Skeletal muscle tissue (tissue), 4 donors: Measurements from ENCODE around the gene ESRRG. TPM values are rescaled to one million over a fixed set of nuclear protein-coding genes. Genes with fewer than 3 reads are reported as not detected.

ENCODE experiments used
- H3K27ac ChIP-seq: one replicate; pipeline ENCODE4 v1.7.0; 2013; ENCODE audit warnings: mild to moderate bottlenecking, low read depth, low read length, inconsistent platforms
- H3K27me3 ChIP-seq, 3 donors: one replicate each; pipeline ENCODE4 v1.7.0; 2013; ENCODE audit warnings: low read length in 3 of 3; ENCODE audit not compliant: control insufficient read depth in 3 of 3, insufficient read depth in 3 of 3
- H3K36me3 ChIP-seq, 3 donors: one replicate each; pipeline ENCODE4 v1.7.0; 2013; ENCODE audit warnings: low read length in 3 of 3; ENCODE audit not compliant: control insufficient read depth in 3 of 3, insufficient read depth in 3 of 3
- H3K4me1 ChIP-seq, 3 donors: one replicate each; pipeline ENCODE4 v1.7.0; 2013; ENCODE audit warnings: low read length in 3 of 3, mild to moderate bottlenecking in 3 of 3; ENCODE audit not compliant: control insufficient read depth in 3 of 3, insufficient read depth in 3 of 3
- H3K4me3 ChIP-seq, 3 donors: one replicate each; pipeline ENCODE4 v1.7.0; 2013; ENCODE audit warnings: low read length in 3 of 3
- H3K9ac ChIP-seq, 3 donors: one replicate each; pipeline ENCODE4 v1.7.0; 2013; ENCODE audit warnings: low read length in 3 of 3, mild to moderate bottlenecking in 3 of 3, moderate library complexity in 2 of 3, low read depth in 1 of 3
- H3K9me3 ChIP-seq, 3 donors: one replicate each; pipeline ENCODE4 v1.7.0; 2013; ENCODE audit warnings: low read length in 3 of 3; ENCODE audit not compliant: control insufficient read depth in 3 of 3
- total RNA-seq: library from RNA; depleted of rRNA; stranded (reverse); fragments of >200 nt; gene quantifications from one replicate; pipeline ENCODE4 v1.2.3, GENCODE V29; 2014
- donor health status: Osteomylitis.

The ESRRG gene
- total RNA-seq, 1 donor from 2014 or later: 25.1 TPM

DNA sequence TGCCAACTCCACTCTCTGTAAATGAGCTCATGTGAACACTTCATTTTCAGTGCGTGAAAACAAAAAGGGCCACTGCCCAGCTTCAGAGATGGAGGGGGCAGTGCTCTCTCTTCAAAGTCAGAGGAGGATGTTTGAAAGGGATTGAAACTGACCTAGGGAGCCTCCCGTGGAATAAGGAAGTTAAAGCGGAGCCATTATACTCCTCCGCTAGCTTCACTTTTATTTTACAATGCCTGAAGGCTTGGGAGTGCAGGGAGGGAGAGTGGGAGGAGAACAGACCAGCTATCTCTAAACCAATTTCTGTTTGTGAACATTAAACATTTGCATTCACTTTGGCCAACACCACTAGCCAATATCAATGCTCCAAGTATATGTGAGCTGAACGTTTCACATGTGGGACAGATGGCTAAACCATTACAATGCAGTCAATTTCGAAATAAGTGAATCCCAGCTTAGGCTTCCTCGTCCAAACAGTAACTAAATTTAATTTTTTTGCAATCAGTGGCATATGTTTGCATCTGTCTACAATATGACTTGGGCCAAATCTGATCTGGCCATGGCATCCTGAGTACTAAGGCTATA, 126.9 kb downstream of the ESRRG start:
- Histone ChIP-seq H3K4me1 (no peaks in the 10 kb centered on the region), H3K27me3 (no peaks in the 10 kb centered on the region), H3K9ac (no peak overlapping the region), H3K36me3 (no peaks in the 10 kb centered on the region), H3K27ac (no peak overlapping the region), H3K9me3 (no peaks in the 10 kb centered on the region), H3K4me3 (no peak overlapping the region)

DNA sequence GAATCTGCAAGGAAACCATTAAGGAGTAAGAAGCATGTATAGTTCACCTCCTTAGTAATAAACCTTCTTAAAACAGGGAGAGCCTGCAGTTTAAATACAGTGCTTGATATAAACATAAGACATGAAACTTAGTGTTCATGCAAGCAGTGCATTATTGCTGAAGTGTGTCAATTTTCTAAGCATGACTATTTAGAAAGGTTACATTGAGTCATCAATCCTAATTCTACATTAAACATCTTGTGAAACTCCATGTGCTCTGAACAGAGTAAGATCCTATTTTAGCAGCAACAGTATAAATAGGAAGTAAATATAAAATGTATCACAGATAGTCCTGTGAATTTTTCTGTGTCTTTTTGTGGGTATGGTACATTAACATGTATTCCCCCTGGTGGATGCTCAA, 135.5 kb downstream of the ESRRG start:
- no peaks in the 10 kb centered on the region for H3K4me1 ChIP-seq
- H3K4me3 ChIP-seq: no peak overlapping the region
- H3K9ac ChIP-seq: no peak overlapping the region
- H3K27ac ChIP-seq: no peak overlapping the region
- no peaks in the 10 kb centered on the region for H3K9me3 ChIP-seq
- H3K27me3 ChIP-seq: no peaks in the 10 kb centered on the region
- no peaks in the 10 kb centered on the region for H3K36me3 ChIP-seq

DNA sequence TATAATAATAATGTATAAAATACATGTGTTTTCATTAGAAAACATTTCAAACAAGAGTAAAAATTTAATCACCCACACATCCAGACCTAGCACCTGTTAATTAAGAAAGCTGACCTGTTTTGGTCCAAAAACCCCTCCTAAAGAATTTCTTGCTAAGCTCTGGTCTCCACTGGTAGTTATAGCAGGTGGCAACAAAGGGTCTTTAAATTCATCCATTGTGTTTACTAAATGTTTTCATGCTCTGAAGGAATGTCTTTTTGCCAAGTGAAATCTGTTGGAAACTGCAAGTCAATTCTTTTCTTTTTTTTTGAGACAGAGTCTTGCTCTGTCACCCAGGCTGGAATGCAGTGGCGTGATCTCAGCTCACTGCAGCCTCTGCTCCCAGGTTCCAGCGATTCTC, 141.1 kb downstream of the ESRRG start:
- no peaks in the 10 kb centered on the region for H3K36me3 ChIP-seq
- no peaks in the 10 kb centered on the region for H3K4me1 ChIP-seq
- no peaks in the 10 kb centered on the region for H3K9me3 ChIP-seq
- H3K4me3 ChIP-seq: no peak overlapping the region
- no peaks in the 10 kb centered on the region for H3K27me3 ChIP-seq
- H3K27ac ChIP-seq: no peak overlapping the region
- H3K9ac ChIP-seq: no peak overlapping the region

DNA sequence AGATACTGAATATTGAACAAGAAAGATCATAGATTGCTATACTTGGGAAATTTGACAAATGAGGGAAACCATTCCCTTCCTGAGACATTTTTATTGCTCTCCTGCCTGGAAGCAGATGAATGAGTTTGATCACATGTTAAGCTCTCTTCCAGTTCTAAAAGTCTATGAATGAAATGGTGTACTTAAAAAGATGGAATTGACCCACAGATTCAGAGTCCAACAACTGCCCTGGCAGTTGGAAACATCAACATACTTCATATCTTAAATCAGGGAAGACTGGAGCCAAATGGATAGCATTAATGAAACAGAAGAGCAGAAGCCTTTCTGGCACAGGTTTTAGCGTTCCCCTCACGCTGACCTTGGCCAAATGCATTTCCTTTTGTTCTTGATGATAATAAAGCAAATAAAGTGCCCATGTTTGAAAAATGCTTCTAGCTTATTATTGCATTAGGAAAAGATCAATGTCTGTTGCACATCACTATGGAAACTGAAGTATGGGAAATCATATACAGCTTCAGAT, 142.6 kb downstream of the ESRRG start:
- Histone ChIP-seq H3K4me3 (no peak overlapping the region), H3K9ac (no peak overlapping the region), H3K27me3 (no peaks in the 10 kb centered on the region), H3K36me3 (no peaks in the 10 kb centered on the region), H3K27ac (no peak overlapping the region), H3K4me1 (no peaks in the 10 kb centered on the region), H3K9me3 (no peaks in the 10 kb centered on the region)

DNA sequence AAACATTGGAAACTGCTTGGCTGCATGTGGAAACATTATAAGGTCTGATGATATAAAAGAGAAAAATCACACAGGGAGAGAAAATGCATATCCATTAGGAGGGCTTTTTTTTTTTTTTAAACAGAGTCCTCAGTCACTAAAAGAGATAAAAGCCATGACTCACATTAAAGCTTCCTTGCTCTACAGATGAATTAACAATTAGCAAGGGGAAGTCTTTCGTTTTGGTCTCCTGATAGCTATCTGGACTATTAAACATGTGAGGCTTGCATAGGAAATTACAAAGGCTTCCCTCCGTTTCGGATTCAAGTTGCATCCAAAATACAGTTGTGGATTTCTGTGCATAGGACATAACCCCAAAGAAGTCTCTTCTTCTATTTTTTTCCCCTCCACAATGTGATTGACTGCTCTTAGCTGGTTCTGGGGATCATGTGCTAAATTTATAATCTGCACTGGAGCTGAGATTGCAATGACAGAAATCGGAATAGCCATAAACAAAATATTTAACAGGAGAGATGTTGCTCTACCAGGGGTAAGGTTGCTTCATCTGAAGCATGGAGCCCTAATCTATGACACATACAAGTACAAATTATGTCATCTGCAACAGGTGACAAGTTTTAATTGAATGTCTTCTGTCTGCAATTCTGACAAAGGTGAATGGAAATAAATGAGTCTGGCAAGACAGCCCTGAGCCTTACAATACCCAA, 146.8 kb downstream of the ESRRG start:
- no peaks in the 10 kb centered on the region for H3K9me3 ChIP-seq
- no peaks in the 10 kb centered on the region for H3K4me1 ChIP-seq
- no peak overlapping the region for H3K27ac ChIP-seq
- no peaks in the 10 kb centered on the region for H3K36me3 ChIP-seq
- H3K4me3 ChIP-seq: no peak overlapping the region
- H3K27me3 ChIP-seq: no peaks in the 10 kb centered on the region
- no peak overlapping the region for H3K9ac ChIP-seq

DNA sequence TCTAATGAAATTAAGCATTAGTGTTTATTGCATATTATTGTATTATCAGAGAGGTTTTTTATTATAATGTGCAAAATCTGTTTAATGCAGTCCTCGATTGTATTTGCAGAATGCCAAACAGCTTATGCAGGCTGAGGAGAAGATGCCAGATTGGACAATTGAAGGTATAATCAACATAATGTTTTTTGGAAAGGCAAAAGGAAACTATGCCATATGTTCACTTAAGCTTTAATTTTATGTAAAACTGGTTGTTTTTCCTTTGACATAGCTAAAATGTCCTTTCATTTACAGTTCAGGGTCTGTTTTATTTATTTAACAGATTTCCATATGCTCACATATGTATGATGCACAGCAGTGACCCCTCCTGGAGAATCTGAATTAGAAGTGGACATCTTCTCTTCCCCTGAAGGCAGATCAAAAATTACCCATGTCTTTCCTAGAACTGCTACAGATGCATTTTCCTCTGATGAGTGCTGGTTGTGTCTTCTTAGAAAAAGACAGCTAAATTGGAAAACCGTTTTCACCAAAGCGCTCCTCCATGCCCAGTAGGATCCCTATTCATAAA, 156.5 kb downstream of the ESRRG start:
- no peak overlapping the region for H3K9ac ChIP-seq
- H3K27ac ChIP-seq: no peak overlapping the region
- no peaks in the 10 kb centered on the region for H3K9me3 ChIP-seq
- no peak overlapping the region for H3K4me3 ChIP-seq
- no peaks in the 10 kb centered on the region for H3K4me1 ChIP-seq
- no peaks in the 10 kb centered on the region for H3K36me3 ChIP-seq
- no peaks in the 10 kb centered on the region for H3K27me3 ChIP-seq

DNA sequence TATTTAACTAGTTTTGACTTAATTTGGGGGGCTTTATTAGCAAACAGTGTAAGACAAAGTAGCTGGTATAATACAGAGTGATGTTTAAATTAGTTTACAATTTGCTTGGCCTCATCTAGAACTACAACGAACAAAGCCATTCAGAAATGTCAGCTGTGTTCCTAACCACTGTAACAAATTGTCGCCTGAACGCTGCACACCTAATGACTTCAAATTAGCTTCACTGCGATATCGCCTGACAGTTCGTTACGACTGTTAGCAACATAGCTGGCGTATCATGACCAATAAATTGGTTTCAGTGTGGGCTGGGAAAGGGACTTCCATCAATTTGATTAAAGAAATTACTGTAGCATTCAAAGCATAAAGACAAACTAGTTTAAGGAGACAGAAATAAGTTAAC, 160.1 kb downstream of the ESRRG start:
- Histone ChIP-seq H3K9ac (no peak overlapping the region), H3K27me3 (no peaks in the 10 kb centered on the region), H3K9me3 (no peaks in the 10 kb centered on the region), H3K36me3 (no peaks in the 10 kb centered on the region), H3K27ac (no peak overlapping the region), H3K4me3 (no peak overlapping the region), H3K4me1 (no peaks in the 10 kb centered on the region)

DNA sequence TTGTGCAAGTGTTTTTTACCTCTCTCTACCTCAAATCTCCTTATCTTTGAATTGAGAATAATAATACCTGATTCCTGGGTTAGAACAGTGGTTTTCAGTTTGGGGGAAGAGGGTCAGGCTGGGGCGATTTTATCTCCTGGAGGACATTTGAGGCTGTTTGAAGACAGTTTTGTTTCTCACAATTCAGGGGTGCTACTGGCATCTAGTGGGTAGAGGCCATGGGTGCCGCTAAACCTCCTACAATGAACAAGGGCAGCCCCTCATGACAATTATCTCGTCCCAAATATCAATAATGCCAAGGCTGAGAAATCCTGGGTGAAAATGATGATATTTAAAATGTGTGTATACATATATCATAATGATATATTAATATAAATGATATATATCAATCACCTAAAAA, 160.8 kb downstream of the ESRRG start:
- H3K27ac ChIP-seq: no peak overlapping the region
- H3K9me3 ChIP-seq: no peaks in the 10 kb centered on the region
- H3K27me3 ChIP-seq: no peaks in the 10 kb centered on the region
- H3K4me1 ChIP-seq: no peaks in the 10 kb centered on the region
- no peak overlapping the region for H3K4me3 ChIP-seq
- no peaks in the 10 kb centered on the region for H3K36me3 ChIP-seq
- no peak overlapping the region for H3K9ac ChIP-seq

DNA sequence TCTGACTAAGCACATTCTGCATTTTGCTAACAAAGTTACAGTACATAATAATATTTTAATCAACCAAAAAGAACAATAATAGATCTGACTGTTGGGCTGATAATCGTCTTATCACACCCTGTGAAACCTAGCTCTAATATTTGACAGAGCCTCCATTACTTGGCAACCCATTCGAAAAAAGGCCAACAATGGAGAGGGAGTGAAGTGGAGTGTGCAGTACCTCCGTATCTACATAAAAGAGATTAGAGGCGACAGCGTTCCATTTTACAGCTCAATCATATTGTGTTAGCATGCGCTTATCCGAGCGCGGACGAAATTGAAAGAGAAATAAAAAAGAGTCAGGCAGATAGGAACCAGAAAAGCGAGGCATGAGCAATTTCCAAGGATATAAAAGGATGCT, 162.7 kb downstream of the ESRRG start:
- H3K9ac ChIP-seq: no peak overlapping the region
- no peaks in the 10 kb centered on the region for H3K36me3 ChIP-seq
- H3K4me1 ChIP-seq: no peaks in the 10 kb centered on the region
- H3K27ac ChIP-seq: no peak overlapping the region
- no peaks in the 10 kb centered on the region for H3K9me3 ChIP-seq
- no peak overlapping the region for H3K4me3 ChIP-seq
- H3K27me3 ChIP-seq: no peaks in the 10 kb centered on the region

DNA sequence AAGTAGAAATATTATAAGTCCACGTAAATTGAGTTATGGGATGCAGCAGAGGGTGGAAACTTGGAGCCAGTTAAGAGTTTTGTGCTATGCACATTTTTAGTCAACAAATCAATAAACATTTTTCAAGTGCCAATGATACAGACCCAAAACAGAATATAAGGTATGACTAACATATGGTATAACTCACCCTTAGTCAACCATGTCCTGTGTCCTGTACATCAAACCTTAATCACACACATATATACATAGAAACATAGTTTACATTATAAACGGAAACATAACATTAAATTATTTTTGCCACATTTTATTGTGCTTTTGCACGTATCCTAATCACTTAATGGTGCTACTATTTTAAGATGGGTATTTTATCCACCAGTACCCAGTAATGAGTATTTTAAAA, 163.9 kb downstream of the ESRRG start:
- Histone ChIP-seq H3K36me3 (no peaks in the 10 kb centered on the region), H3K9me3 (no peaks in the 10 kb centered on the region), H3K9ac (no peak overlapping the region), H3K4me1 (no peaks in the 10 kb centered on the region), H3K4me3 (no peak overlapping the region), H3K27ac (no peak overlapping the region), H3K27me3 (no peaks in the 10 kb centered on the region)
